Measurements from ENCODE around the gene EED. TPM values are rescaled to one million over a fixed set of nuclear protein-coding genes. Genes with fewer than 3 reads are reported as not detected.

The EED gene
- total and polyA plus RNA-seq, 9 of the 15 experiments (the other 6 are each of a cell fraction or from before 2014, with no cell fraction given), result 33.0 to 110 (median 55.1) TPM

DNA sequence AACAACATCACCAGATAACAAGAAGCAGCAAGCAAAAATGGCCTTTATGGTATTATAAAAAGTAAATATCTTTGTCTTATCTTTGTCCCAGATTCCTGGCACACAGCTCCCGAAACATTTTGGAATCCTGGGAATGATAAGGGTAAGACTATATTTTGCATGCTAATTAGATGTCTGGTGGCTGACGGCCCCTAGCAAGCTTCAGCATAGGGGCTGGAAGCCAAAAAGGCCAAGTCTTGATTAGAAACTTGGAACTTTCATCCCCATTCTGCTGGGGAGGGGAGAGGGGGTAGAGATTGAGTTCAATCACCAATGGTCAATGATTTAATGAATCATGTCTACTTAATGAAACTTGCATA is 38.2 kb upstream of the EED start (continued):
- TF ChIP-seq, protein P1, sequence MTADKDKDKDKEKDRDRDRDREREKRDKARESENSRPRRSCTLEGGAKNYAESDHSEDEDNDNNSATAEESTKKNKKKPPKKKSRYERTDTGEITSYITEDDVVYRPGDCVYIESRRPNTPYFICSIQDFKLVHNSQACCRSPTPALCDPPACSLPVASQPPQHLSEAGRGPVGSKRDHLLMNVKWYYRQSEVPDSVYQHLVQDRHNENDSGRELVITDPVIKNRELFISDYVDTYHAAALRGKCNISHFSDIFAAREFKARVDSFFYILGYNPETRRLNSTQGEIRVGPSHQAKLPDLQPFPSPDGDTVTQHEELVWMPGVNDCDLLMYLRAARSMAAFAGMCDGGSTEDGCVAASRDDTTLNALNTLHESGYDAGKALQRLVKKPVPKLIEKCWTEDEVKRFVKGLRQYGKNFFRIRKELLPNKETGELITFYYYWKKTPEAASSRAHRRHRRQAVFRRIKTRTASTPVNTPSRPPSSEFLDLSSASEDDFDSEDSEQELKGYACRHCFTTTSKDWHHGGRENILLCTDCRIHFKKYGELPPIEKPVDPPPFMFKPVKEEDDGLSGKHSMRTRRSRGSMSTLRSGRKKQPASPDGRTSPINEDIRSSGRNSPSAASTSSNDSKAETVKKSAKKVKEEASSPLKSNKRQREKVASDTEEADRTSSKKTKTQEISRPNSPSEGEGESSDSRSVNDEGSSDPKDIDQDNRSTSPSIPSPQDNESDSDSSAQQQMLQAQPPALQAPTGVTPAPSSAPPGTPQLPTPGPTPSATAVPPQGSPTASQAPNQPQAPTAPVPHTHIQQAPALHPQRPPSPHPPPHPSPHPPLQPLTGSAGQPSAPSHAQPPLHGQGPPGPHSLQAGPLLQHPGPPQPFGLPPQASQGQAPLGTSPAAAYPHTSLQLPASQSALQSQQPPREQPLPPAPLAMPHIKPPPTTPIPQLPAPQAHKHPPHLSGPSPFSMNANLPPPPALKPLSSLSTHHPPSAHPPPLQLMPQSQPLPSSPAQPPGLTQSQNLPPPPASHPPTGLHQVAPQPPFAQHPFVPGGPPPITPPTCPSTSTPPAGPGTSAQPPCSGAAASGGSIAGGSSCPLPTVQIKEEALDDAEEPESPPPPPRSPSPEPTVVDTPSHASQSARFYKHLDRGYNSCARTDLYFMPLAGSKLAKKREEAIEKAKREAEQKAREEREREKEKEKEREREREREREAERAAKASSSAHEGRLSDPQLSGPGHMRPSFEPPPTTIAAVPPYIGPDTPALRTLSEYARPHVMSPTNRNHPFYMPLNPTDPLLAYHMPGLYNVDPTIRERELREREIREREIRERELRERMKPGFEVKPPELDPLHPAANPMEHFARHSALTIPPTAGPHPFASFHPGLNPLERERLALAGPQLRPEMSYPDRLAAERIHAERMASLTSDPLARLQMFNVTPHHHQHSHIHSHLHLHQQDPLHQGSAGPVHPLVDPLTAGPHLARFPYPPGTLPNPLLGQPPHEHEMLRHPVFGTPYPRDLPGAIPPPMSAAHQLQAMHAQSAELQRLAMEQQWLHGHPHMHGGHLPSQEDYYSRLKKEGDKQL (CRISPR knock-in tag; IDR thresholded peaks at IDR 0.05; ENCODE audit: borderline replicate concordance), result no peak
- TF ChIP-seq ELF2 (CRISPR knock-in tag; IDR thresholded peaks at IDR 0.05) (no peak), ZNF584 (CRISPR knock-in tag; IDR thresholded peaks at IDR 0.05; ENCODE audit: low read depth) (no peak), CBFA2T3 (IDR thresholded peaks at IDR 0.05) (no peak), HNRNPL (IDR thresholded peaks at IDR 0.05; ENCODE audit: low read depth, low read length) (no peak), NBN (IDR thresholded peaks at IDR 0.05; ENCODE audit: low read depth) (no peak)
- TF ChIP-seq, protein P2, sequence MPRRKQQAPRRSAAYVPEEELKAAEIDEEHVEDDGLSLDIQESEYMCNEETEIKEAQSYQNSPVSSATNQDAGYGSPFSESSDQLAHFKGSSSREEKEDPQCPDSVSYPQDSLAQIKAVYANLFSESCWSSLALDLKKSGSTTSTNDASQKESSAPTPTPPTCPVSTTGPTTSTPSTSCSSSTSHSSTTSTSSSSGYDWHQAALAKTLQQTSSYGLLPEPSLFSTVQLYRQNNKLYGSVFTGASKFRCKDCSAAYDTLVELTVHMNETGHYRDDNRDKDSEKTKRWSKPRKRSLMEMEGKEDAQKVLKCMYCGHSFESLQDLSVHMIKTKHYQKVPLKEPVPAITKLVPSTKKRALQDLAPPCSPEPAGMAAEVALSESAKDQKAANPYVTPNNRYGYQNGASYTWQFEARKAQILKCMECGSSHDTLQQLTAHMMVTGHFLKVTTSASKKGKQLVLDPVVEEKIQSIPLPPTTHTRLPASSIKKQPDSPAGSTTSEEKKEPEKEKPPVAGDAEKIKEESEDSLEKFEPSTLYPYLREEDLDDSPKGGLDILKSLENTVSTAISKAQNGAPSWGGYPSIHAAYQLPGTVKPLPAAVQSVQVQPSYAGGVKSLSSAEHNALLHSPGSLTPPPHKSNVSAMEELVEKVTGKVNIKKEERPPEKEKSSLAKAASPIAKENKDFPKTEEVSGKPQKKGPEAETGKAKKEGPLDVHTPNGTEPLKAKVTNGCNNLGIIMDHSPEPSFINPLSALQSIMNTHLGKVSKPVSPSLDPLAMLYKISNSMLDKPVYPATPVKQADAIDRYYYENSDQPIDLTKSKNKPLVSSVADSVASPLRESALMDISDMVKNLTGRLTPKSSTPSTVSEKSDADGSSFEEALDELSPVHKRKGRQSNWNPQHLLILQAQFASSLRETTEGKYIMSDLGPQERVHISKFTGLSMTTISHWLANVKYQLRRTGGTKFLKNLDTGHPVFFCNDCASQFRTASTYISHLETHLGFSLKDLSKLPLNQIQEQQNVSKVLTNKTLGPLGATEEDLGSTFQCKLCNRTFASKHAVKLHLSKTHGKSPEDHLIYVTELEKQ (CRISPR knock-in tag; IDR thresholded peaks at IDR 0.05), result no peak
- TF ChIP-seq, protein P3, sequence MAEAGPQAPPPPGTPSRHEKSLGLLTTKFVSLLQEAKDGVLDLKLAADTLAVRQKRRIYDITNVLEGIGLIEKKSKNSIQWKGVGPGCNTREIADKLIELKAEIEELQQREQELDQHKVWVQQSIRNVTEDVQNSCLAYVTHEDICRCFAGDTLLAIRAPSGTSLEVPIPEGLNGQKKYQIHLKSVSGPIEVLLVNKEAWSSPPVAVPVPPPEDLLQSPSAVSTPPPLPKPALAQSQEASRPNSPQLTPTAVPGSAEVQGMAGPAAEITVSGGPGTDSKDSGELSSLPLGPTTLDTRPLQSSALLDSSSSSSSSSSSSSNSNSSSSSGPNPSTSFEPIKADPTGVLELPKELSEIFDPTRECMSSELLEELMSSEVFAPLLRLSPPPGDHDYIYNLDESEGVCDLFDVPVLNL (CRISPR knock-in tag; IDR thresholded peaks at IDR 0.05; ENCODE audit: low read depth), result no peak
